Tibial artery (tissue), 4 donors: ENCODE results near the gene VTI1A.
A peak's percentile ranks its signal among the peaks of the same experiment; 100 is the strongest.

ENCODE experiments used
- DNase-seq, 2 donors: peaks; one replicate each; pipeline ENCODE4 v3.0.0-alpha.2; 2019
- H3K27ac ChIP-seq, 2 donors: fragments of 200-600 bp; sonication (generic) in 1 of 2; 1 replicate in 1 of 2; 2 replicates in 1 of 2; pipeline ENCODE4 v1.5.1; 2018 to 2019; ENCODE audit warnings: mild to moderate bottlenecking in 1 of 2
- H3K27me3 ChIP-seq, 2 donors: fragments of 200-600 bp; sonication (generic) in 1 of 2; one replicate each; pipeline versions ENCODE4 v1.5.1 to v1.6.0; 2016 to 2019
- H3K36me3 ChIP-seq, 3 donors: fragments of 200-600 bp; sonication (generic) in 2 of 3; one replicate each; pipeline ENCODE4 v1.5.1; 2016 to 2019; ENCODE audit warnings: mild to moderate bottlenecking in 2 of 3
- H3K4me1 ChIP-seq, 4 donors: fragments of 200-600 bp; sonication (generic) in 2 of 4; 1 replicate in 3 of 4; 2 replicates in 1 of 4; pipeline ENCODE4 v1.5.1; 2016 to 2019
- H3K4me3 ChIP-seq, 2 donors: fragments of 200-600 bp; sonication (generic) in 1 of 2; 1 replicate in 1 of 2; 2 replicates in 1 of 2; pipeline ENCODE4 v1.5.1; 2018 to 2019; ENCODE audit warnings: mild to moderate bottlenecking in 2 of 2
- H3K9me3 ChIP-seq, 3 donors: fragments of 200-600 bp; sonication (generic) in 1 of 3; one replicate each; pipeline ENCODE4 v1.5.1; 2016 to 2019
- intact Hi-C: fragments of 100-400 bp; cut with DNase I; formaldehyde crosslinking; loops from one replicate; pipeline ENCODE4 v1.15.0; 2023; ENCODE audit warnings: low total_unique reads
- TF ChIP-seq, protein P1 (sequence below), 2 experiments: fragments of 200-600 bp in 1 of 2; fragments of 450-650 bp in 1 of 2; IDR thresholded peaks; one replicate each; pipeline ENCODE4 v1.5.1; 2017 to 2019; ENCODE audit warnings: antibody characterized with exemption in 2 of 2, mild to moderate bottlenecking in 1 of 2, moderate library complexity in 1 of 2

VTI1A gene

DNA sequence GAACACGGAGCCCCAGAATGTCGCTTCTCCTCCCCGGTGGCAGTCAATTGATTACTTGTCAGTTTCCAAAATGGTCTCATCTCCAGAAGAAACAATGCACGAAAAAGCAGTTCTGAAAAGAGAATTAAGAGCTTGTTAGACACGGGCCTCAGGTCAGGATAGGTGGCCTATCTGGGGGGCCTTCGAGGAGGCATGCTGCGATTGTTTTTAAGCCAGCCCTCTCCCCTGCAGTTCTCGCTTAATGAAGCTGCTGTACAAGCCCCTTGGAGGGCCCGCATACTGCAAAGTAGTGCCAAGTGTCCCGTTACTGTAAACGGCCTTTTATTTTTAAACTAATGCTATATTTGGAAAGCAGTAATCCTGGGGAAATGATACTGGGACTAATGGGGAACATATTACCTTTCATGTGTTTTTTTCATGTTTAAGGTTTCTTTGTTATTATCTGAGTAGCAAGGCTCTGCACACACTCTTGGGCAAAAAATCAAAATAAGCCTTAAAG, 388.3 kb downstream of the VTI1A start:
- no peak for DNase-seq
- Histone ChIP-seq H3K9me3 (no peaks in the 10 kb centered on the region), H3K4me1 (peaks cover 0 to 23% (median 12%) of the 10 kb centered on the region in 4 donors), H3K27me3 (no peaks in the 10 kb centered on the region), H3K4me3 (no peak overlapping the region), H3K27ac (no peak overlapping the region), H3K36me3 (no peaks in the 10 kb centered on the region)
- intact Hi-C loops, result no loop called here
- TF ChIP-seq, protein P1, sequence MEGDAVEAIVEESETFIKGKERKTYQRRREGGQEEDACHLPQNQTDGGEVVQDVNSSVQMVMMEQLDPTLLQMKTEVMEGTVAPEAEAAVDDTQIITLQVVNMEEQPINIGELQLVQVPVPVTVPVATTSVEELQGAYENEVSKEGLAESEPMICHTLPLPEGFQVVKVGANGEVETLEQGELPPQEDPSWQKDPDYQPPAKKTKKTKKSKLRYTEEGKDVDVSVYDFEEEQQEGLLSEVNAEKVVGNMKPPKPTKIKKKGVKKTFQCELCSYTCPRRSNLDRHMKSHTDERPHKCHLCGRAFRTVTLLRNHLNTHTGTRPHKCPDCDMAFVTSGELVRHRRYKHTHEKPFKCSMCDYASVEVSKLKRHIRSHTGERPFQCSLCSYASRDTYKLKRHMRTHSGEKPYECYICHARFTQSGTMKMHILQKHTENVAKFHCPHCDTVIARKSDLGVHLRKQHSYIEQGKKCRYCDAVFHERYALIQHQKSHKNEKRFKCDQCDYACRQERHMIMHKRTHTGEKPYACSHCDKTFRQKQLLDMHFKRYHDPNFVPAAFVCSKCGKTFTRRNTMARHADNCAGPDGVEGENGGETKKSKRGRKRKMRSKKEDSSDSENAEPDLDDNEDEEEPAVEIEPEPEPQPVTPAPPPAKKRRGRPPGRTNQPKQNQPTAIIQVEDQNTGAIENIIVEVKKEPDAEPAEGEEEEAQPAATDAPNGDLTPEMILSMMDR (IDR thresholded peaks at IDR 0.05), result no peak

DNA sequence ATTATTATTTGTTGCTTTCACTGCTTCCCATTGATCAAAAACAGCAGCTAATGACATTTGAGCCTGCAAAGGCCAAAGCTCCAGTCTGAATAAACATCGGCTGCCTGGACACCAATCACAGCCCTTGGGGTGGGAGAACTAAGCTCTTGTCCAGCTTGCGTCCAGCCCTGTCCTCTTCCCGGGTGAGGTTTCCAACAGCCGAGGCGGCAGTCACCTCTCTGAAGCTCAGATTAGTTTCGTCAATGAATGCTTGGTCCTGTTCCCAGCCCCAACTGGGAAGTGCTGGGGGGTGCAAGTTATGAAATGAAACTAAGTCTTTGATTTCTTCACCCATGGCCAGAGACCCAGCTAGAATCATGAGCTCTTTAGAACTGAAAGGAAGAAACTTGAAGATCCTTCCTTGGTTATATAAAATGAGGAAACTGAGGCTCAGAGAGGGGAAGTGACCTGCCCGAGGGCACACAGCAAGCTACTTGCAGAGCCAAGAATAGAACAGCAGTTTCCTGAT, 389.0 kb downstream of the VTI1A start:
- H3K27ac ChIP-seq, result no peak overlapping the region
- no peak overlapping the region for H3K4me3 ChIP-seq
- peak in 1 of 2 donors; percentile 48 for DNase-seq
- no peaks in the 10 kb centered on the region for H3K36me3 ChIP-seq
- intact Hi-C loops, result no loop called here
- H3K9me3 ChIP-seq, result peaks cover 0 to 4% (median 0%) of the 10 kb centered on the region in 3 donors
- H3K27me3 ChIP-seq, result no peaks in the 10 kb centered on the region
- peaks cover 0 to 23% (median 12%) of the 10 kb centered on the region in 4 donors for H3K4me1 ChIP-seq
- TF ChIP-seq, protein P1 (IDR thresholded peaks at IDR 0.05), result no peak

DNA sequence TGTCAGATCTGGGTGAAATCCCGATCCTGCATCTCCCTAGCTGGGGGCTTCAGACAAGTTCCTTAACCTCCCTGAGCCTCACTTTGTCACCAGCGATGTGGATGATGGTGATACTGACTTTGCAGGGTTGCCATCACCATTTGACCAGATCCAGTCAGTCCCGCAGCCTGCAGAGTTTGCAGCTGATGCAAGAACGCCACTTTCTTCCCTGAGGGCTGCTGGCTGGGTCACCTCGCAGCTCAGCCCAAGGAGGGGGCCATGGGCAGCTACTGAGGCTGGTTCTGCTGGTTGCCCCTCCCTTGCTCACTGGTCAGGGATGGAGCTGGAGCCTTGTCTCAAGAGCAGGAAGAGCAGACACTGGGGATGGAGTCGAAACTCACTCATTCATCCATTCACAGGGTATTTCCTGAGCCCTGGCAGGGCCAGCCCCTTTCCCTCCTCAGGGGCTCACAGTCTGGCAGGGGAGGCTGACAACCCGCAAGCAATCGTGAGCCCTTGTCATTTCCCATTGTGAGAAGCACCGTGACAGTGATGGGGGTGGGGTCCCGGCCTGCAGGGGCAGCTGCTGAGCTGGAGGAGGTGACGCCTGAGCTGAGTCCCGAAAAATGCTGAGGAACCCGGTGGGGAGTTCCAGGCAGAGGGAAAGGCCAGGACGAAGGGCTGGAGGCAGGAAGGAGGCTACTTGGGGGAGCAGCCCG, 391.9 kb downstream of the VTI1A start:
- intact Hi-C loops, result no loop called here
- H3K4me3 ChIP-seq, result no peak overlapping the region
- H3K9me3 ChIP-seq, result peaks cover 0 to 4% (median 0%) of the 10 kb centered on the region in 3 donors
- DNase-seq, result no peak
- no peak overlapping the region for H3K27ac ChIP-seq
- H3K27me3 ChIP-seq, result no peaks in the 10 kb centered on the region
- TF ChIP-seq, protein P1 (IDR thresholded peaks at IDR 0.05), result no peak
- H3K4me1 ChIP-seq, result peaks cover 0 to 21% (median 12%) of the 10 kb centered on the region in 4 donors
- H3K36me3 ChIP-seq, result no peaks in the 10 kb centered on the region

DNA sequence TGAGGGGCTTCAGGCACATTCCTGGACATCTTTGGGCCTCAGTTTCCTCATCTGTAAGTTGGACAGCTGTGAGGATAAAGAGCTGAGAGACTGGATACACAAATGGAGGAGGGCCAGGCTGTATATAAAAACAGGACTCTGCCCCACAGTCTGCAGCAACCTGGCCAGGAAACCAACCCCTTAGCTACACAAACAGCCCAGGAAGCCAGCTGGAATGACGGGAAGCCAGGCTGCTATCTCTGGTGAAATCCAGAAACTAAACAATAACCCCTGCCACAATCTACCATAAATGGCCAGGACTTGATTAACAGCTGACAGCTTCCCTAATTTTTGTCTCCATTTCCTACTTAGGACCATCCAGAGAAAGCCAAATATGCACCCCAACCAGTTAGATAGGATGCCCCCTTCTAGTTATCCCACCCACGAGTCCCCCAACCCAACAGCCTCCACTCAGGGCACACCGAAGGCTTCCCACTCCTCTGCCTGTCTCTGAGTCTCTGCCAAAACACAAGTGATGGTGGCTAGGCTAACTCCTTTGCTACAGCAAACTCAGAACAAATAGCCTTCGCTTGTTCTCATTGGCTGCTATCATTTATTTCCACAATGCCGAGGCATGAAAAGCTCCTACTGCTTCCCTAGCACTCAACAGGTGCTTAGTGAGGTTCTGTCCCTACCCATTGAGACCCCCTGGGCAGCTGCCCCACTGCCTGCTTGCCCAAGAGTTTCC, 393.1 kb downstream of the VTI1A start:
- Histone ChIP-seq H3K4me3 (no peak overlapping the region), H3K27me3 (no peaks in the 10 kb centered on the region), H3K4me1 (peaks cover 0 to 10% (median 4%) of the 10 kb centered on the region in 4 donors), H3K36me3 (no peaks in the 10 kb centered on the region), H3K9me3 (peaks cover 0 to 4% (median 0%) of the 10 kb centered on the region in 3 donors), H3K27ac (no peak overlapping the region)
- DNase-seq, result no peak
- TF ChIP-seq, protein P1 (IDR thresholded peaks at IDR 0.05), result no peak
- intact Hi-C loops, result no loop called here

DNA sequence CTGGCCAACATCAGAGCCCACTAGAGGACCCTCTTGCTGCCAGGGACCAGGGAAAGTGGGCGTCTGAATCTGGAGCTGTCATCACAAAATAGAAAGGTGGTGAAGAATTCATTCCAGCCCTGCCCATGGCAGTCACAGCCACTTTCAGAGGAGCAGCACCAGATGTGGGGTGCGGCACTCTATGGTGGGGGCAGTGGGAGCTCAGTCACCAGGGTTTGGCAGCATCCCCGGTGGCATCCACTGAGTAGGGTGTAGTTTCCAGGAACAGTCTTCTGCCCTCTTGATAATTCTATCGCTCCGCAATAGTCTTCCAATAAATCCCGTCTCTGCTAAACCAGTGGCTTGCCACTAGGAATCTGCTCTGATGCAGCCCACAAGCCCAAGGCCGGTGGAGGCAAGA, 394.5 kb downstream of the VTI1A start:
- TF ChIP-seq, protein P1 (IDR thresholded peaks at IDR 0.05), result no peak
- Histone ChIP-seq H3K4me1 (no peaks in the 10 kb centered on the region), H3K36me3 (no peaks in the 10 kb centered on the region), H3K27me3 (no peaks in the 10 kb centered on the region), H3K9me3 (peaks cover 0 to 10% (median 0%) of the 10 kb centered on the region in 3 donors), H3K4me3 (no peak overlapping the region), H3K27ac (no peak overlapping the region)
- intact Hi-C loops, result no loop called here
- DNase-seq, result no peak
